Left renal cortex interstitium (tissue), 4 donors: ENCODE measurements around the gene CBR1. TPM values are rescaled to one million over a fixed set of nuclear protein-coding genes. Genes with fewer than 3 reads are reported as not detected.
"Not testable (repeated sequence)": the region's sequence is repeated elsewhere in the genome, so short reads cannot be mapped to it uniquely, and the experiment has no call there.

Source experiments
- DNase-seq, 4 donors: peaks; one replicate each; pipeline ENCODE4 v3.0.0-alpha.2; 2013; ENCODE audit warnings: low read depth in 4 of 4, low spot score in 2 of 4, missing footprints in 1 of 4
- polyA plus RNA-seq, 4 donors: library from polyadenylated mRNA; unstranded; fragments of 120-200 nt; gene quantifications; one replicate each; pipeline ENCODE4 v1.2.1, GENCODE V29; 2013; ENCODE audit not compliant: insufficient read length in 4 of 4

CBR1 gene
- polyA plus RNA-seq, 4 donors = 59.4 to 77.0 (median 64.8) TPM

GRCh38 chr21:36047139-36047538, 22.7 kb upstream of the CBR1 start:
- no peak for DNase-seq

- no peak for DNase-seq
Observed at GRCh38 chr21:36048357-36048756, 21.5 kb upstream of the CBR1 start.

DNA sequence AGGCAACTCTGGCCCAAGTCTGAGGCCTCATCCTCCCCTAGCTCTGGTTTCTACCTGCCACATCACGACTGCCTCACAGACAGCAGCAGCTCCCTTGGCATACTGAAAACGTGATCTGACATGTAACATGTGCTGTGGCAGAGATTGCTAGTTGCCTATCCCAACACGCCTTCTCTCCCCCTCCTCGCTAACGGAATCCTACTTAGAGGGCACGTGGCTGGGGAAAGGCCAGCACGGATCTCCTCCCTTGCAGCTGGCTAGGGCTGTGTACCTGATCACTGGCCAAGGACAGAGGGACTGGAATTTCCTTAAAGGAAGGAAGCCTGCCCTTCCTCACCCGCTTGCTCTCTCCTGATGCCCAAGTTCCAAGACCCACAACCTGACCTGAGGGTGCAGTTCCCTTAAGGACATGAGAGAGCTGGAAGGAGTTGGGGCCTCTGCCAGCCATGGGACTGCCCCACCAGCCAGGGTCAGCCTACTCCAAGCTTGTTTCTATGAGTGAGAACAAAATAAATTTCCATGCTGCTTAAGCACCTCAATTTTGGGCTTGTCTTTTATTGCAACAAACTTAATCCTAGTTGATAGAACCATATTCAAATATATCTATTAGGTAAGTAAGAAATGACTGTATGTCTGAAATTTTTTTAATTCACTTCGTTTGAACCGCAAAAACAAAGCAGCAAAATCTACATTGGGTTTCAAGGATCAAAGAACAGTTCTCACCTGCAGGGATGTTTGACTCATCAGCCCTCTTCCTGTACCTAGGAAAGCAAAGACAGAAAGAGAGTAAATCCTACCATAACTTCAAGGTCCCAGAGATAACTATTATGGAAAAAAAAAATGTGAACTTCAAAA, 16.7 kb upstream of the CBR1 start:
- no peak for DNase-seq

DNA sequence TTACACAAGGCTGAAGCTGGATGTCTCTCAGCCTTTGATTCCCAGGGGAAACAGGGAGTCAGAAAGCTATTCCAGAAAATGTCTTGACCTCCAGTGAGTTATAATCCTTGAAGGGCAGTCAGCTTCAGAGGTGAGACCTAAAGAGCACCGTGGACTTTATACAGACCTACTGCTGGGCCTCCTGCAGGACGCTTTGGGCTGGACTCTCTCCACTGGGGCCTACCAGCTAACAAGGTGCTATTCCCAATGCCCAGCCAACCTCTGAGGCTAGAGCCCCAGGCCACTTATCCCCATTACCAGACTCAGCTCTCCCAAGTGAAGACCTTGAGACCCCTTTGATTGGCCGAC, 16.1 kb upstream of the CBR1 start:
- DNase-seq = no peak

DNA sequence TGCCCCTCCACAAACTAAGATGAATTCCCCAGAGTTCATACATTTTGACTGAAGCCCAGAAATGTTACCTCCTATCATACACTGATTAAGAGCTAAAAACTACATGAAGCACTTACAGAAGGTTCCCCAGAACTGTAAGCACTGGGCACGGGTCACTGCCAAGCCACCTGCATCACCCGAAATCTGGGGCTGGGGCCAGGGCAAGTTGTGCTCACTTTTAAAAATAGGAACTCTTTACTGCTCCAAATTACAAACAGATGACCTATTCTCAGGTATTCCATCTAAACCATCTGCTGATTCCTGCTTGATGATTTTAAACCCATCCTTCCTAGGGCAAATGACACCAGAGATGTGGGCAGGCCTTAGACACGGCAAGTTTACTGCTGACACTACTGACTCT, 14.3 kb upstream of the CBR1 start:
- no peak for DNase-seq

- DNase-seq = no peak
Observed at GRCh38 chr21:36059823-36060158, 10.0 kb upstream of the CBR1 start.

DNA sequence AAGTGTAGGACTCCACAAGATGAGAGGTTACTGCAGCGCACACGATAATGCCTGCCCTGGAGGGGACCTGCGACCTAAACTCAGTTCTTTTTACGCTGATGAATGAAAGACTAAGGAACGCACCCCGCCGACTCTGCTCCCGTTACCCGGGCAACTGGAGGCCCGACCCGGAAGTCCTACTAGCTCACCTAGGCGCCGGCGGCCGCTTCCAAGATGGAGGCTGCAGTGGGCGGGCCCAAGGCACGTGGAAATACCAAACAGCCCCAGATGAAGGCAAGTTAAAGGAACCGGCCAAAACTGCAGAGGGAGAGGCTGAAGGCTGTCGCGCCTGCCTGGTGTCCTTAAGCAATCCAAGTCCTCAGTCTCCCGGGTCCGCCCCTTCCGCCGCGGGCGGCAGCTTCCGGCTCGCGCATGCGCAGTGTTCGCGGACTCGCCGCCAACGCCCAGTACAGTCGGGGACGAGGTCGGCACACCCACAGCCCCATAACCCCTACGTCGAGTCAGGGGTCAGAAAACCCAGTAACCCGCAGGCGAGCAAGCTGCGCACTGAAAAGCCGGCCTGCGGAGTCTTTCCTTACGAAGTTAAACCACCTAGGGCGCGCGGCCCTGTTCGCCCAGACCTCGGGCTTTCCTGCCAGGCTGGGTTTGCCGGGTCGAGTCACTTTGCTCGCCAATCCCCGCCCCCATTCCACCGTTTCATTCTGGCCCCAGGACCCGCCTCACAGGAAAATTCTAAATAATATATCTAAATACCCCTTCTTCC, 9.5 kb upstream of the CBR1 start, which contains the start of gene SETD4:
Gene SETD4, minus strand, starts transcription at position 368 of the 763 bp plus-strand sequence. CDS start 1,638 bp downstream, outside the sequence.
- DNase-seq = peak; percentile 78 to 90 (median 84)

GRCh38 chr21:36061445-36061844, 8.4 kb upstream of the CBR1 start:
- DNase-seq = no peak

GRCh38 chr21:36063375-36064084, 6.3 kb upstream of the CBR1 start:
- no peak for DNase-seq

DNA sequence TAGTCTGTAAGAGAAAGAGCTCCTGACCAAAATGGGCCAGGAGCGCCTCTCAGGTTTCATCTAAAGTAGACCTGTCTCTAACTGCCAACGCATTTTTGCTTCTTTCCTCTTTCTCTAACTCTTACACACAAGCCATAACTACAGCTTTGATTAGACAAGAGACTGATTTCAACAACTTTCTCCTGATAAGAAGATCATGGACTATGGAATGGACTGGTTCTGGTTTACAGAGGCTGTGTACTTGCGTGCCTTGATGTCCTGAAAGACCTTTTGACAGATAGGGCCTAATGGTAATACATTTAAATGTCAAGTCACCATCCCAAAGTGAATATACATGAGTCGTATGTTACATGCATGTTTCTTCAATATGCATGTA, 5.8 kb upstream of the CBR1 start:
- DNase-seq = no peak

GRCh38 chr21:36065497-36066036, 4.3 kb upstream of the CBR1 start:
- no peak for DNase-seq

GRCh38 chr21:36068748-36069398, 951 bp upstream of the CBR1 start:
- DNase-seq = no peak

GRCh38 chr21:36070999-36071398, 1.2 kb downstream of the CBR1 start:
- DNase-seq = no peak

DNA sequence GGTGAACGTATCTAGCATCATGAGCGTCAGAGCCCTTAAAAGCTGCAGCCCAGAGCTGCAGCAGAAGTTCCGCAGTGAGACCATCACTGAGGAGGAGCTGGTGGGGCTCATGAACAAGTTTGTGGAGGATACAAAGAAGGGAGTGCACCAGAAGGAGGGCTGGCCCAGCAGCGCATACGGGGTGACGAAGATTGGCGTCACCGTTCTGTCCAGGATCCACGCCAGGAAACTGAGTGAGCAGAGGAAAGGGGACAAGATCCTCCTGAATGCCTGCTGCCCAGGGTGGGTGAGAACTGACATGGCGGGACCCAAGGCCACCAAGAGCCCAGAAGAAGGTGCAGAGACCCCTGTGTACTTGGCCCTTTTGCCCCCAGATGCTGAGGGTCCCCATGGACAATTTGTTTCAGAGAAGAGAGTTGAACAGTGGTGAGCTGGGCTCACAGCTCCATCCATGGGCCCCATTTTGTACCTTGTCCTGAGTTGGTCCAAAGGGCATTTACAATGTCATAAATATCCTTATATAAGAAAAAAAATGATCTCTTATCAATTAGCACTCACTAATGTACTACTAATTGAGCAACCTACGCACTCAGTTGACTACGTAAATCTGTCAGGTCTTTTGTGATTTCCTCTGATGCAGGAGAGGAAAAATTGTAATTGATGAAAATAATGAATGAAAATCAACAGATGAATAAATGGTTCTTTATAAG, 2.8 kb downstream of the CBR1 start:
- no peak for DNase-seq

GRCh38 chr21:36073181-36073580, 3.4 kb downstream of the CBR1 start:
- DNase-seq = no peak

DNA sequence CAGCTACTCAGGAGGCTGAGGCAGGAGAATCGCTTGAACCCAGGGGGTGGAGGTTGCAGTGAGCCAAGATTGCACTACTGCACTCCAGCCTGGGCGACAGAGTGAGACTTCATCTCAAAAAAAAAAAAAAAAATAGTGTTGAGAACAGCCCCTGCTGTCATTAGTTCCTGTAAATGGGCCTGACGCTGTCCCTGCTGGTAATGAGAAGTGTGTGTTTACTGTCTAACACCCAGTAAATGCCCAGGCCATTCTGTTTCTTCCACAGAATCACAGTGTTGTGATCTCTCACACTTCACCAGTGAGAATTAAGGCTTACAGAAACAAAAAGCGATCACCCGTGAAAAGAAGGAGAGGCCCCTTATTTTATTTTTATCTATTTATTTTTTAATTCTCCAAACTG, 4.1 kb downstream of the CBR1 start:
- DNase-seq = not testable (repeated sequence)

GRCh38 chr21:36075171-36075570, 5.3 kb downstream of the CBR1 start:
- no peak for DNase-seq

GRCh38 chr21:36075953-36076352, 6.1 kb downstream of the CBR1 start:
- no peak for DNase-seq

DNA sequence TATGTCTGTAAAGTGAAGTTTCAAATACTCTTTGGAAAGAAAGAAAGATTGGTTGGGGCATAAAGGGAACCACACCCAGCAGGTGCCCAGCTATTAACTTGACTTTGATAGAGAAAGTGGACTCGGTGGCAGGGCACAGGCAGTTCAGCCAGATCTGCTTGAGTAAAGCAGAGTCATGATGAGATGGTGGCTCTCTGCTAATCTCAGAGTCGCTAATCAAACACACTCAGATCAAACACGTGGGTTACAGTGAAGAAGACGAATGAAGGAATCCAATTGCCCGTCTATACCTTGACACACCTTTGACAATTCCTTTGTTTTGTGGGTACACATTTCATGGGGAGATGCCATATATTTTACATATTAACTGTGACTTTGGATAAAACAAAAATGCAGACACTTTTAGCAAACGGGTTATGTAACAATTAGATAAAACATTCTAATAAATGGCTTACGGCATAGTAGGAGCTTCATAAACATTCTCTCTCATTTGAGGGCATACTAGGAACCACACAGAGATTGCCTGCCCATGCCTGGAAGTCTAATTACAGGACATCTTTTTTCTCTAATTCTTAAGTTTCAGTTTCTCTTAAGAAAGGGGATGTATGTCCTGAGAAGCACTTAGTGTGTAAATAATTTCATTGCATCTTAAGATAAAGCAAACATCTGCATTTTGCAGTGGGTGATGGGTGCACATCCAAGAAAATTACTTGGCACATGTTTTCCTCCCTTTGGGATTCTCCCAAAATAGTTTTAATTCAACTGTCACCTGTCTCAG, 7.2 kb downstream of the CBR1 start:
- no peak for DNase-seq
